ENCODE results near the gene MYO3B.
"Not testable (repeated sequence)": the region's sequence is repeated elsewhere in the genome, so short reads cannot be mapped to it uniquely, and the experiment has no call there.

Gene MYO3B

GRCh38 chr2:170377500-170378207, 199.7 kb downstream of the MYO3B start:
- DNase-seq = no peak

GRCh38 chr2:170380267-170380666, 202.3 kb downstream of the MYO3B start:
- no peak for DNase-seq

GRCh38 chr2:170381678-170382077, 203.7 kb downstream of the MYO3B start:
- DNase-seq = no peak

- no peak for DNase-seq
Measured at GRCh38 chr2:170386554-170386953, 208.6 kb downstream of the MYO3B start.

GRCh38 chr2:170391018-170391417, 213.1 kb downstream of the MYO3B start:
- DNase-seq = no peak

- DNase-seq = no peak
Measured at GRCh38 chr2:170391697-170392096, 213.8 kb downstream of the MYO3B start.

GRCh38 chr2:170393861-170394498, 216.0 kb downstream of the MYO3B start:
- DNase-seq = no peak

- no peak for DNase-seq
Measured at GRCh38 chr2:170394641-170395387, 216.9 kb downstream of the MYO3B start.

GRCh38 chr2:170396799-170397459, 219.0 kb downstream of the MYO3B start:
- no peak for DNase-seq

GRCh38 chr2:170401187-170401586, 223.2 kb downstream of the MYO3B start:
- DNase-seq = no peak

GRCh38 chr2:170404846-170405245, 226.9 kb downstream of the MYO3B start:
- DNase-seq = no peak

GRCh38 chr2:170405326-170405725, 227.4 kb downstream of the MYO3B start:
- no peak for DNase-seq

- DNase-seq = no peak
Measured at GRCh38 chr2:170408461-170409163, 230.7 kb downstream of the MYO3B start.

GRCh38 chr2:170409164-170409535, 231.2 kb downstream of the MYO3B start:
- peak; percentile 74 for DNase-seq

GRCh38 chr2:170411660-170412059, 233.7 kb downstream of the MYO3B start:
- DNase-seq = no peak

GRCh38 chr2:170420961-170421687, 243.2 kb downstream of the MYO3B start:
- DNase-seq = no peak

GRCh38 chr2:170423919-170424318, 246.0 kb downstream of the MYO3B start:
- no peak for DNase-seq

GRCh38 chr2:170425281-170425751, 247.4 kb downstream of the MYO3B start:
- no peak for DNase-seq

- no peak for DNase-seq
Measured at GRCh38 chr2:170428868-170429267, 250.9 kb downstream of the MYO3B start.

GRCh38 chr2:170432823-170433222, 254.9 kb downstream of the MYO3B start:
- no peak for DNase-seq

GRCh38 chr2:170433448-170433847, 255.5 kb downstream of the MYO3B start:
- DNase-seq = no peak

- DNase-seq = not testable (repeated sequence)
Measured at GRCh38 chr2:170434396-170434795, 256.4 kb downstream of the MYO3B start.

Data from activated gamma-delta T cell treated with Interleukin-2 at 50 U/mL for 16 hours (primary cell).